GM21526 (cell line): Measurements from ENCODE around the gene NLRP13.
"Not testable (repeated sequence)": the region's sequence is repeated elsewhere in the genome, so short reads cannot be mapped to it uniquely, and the experiment has no call there.

Experiments used
- ATAC-seq: cut with Tn5 transposase; IDR thresholded peaks from one replicate; pipeline ENCODE4 v1.9.1; 2021; ENCODE audit warnings: moderate library complexity; ENCODE audit not compliant: unreplicated experiment, low FRiP score

The NLRP13 gene, protein sequence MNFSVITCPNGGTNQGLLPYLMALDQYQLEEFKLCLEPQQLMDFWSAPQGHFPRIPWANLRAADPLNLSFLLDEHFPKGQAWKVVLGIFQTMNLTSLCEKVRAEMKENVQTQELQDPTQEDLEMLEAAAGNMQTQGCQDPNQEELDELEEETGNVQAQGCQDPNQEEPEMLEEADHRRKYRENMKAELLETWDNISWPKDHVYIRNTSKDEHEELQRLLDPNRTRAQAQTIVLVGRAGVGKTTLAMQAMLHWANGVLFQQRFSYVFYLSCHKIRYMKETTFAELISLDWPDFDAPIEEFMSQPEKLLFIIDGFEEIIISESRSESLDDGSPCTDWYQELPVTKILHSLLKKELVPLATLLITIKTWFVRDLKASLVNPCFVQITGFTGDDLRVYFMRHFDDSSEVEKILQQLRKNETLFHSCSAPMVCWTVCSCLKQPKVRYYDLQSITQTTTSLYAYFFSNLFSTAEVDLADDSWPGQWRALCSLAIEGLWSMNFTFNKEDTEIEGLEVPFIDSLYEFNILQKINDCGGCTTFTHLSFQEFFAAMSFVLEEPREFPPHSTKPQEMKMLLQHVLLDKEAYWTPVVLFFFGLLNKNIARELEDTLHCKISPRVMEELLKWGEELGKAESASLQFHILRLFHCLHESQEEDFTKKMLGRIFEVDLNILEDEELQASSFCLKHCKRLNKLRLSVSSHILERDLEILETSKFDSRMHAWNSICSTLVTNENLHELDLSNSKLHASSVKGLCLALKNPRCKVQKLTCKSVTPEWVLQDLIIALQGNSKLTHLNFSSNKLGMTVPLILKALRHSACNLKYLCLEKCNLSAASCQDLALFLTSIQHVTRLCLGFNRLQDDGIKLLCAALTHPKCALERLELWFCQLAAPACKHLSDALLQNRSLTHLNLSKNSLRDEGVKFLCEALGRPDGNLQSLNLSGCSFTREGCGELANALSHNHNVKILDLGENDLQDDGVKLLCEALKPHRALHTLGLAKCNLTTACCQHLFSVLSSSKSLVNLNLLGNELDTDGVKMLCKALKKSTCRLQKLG

DNA sequence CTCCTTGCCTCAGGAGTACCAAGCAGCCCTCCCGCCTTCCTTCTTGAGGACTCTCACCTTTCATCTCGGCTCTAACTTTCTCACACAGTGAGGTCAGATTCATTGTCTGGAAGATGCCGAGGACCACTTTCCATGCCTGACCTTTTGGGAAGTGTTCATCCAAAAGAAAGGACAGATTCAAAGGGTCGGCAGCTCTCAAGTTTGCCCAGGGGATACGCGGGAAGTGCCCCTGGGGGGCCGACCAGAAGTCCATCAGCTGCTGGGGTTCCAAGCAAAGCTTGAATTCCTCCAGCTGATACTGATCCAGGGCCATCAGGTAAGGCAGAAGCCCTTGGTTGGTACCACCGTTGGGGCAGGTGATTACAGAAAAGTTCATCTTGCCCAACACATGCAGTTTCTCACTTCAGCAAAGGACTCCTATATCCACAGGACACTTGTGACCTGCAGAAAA lies at the start of gene NLRP13:
Gene NLRP13 (minus strand): TSS at position 401 of the 451 bp plus-strand sequence. CDS start 25 bp downstream, at position 376.
- ATAC-seq: no peak

- no peak for ATAC-seq
Measured at GRCh38 chr19:55980415-55980814, 48.3 kb upstream of the NLRP13 start.

- ATAC-seq: no peak
Measured at GRCh38 chr19:55973982-55974381, 41.8 kb upstream of the NLRP13 start.

DNA sequence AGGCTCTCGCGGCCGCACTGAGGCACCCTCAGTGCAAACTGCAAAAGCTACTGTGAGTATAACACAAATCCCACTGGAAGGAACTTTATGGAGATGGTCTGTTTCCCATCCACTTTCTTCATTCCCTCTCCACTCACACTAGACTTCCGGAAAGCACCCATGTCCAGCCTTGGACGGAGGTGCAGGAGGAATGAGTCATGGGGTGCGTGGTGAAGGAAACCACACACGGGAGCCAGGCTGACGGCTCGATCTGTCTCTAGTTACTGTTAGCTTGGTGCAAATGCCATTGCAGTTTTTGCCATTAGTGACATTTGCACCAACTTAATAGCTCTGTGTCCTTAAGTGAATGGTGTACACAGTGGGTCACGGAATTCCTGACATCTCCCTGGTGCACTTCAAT lies 30.1 kb upstream of the NLRP13 start:
- no peak for ATAC-seq

- ATAC-seq: no peak
Measured at GRCh38 chr19:55959996-55960675, 28.0 kb upstream of the NLRP13 start.

- no peak for ATAC-seq
Measured at GRCh38 chr19:55958356-55958755, 26.2 kb upstream of the NLRP13 start.

GRCh38 chr19:55956431-55956830 lies 24.3 kb upstream of the NLRP13 start:
- ATAC-seq: no peak

DNA sequence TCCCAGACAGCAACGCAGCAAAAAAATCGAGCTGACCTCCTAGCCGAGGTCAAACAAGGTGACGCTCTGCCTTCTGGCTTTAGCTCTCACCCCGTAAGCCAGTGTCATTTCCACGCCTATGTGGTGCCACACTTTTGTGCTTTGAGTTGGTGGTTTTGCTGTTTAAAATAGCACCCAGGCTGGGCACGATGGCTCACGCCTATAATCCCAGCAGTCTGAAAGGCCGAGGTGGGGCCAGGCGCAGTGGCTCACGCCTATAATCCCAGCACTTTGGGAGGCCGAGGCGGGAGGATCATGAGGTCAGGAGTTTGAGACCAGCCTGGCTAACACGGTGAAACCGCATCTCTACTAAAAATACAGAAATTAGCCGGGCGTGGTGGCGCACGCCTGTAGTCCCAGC lies 18.4 kb upstream of the NLRP13 start:
- ATAC-seq: not testable (repeated sequence)

DNA sequence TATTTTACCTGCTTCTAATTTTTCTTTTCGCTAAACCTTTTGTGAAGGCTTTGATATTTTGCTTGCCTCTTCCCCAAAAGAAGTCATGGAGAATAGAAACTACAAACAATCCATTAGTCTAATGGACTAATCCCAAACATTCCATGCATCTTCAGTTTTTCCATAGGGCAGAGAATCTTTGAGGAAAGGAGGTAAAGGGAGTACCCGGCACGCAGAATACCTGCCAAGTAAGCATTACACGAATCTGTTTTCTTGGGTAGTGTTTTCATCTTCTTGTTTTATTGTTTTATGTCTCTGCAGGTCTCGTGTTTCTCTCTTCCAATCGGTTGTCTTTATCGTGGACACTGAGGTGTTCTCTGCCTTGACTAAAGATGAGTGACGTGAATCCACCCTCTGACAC lies 15.4 kb upstream of the NLRP13 start, which contains the start of gene NLRP8:
Gene NLRP8 (plus strand): TSS at position 301 of the 400 bp plus-strand sequence.
- no peak for ATAC-seq

GRCh38 chr19:55940306-55940705 lies 8.2 kb upstream of the NLRP13 start:
- no peak for ATAC-seq

DNA sequence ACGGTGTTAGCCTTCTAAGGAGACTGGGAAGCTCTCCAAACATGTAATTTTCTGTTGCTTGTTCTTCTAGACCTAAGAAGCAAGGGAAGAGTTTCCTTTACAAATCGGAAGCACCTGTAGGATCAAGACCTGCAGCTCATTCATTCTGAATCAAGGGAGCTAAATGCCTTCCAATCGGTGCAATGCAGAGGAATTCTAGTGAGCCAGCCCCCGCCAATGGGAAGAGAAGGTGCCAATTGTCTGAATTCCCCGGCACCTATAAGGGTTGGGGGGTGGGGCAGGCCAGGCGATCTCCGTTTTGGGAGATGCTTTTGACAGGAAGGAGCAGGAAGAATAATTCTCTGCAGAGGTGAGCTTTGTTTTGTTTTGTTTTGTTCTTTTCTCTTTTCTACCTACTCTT lies 7.1 kb upstream of the NLRP13 start:
- no peak for ATAC-seq

- no peak for ATAC-seq
Measured at GRCh38 chr19:55935206-55935605, 3.1 kb upstream of the NLRP13 start.

GRCh38 chr19:55930996-55931515 lies 1.1 kb downstream of the NLRP13 start:
- ATAC-seq: no peak

GRCh38 chr19:55929258-55929657 lies 2.9 kb downstream of the NLRP13 start:
- ATAC-seq: not testable (repeated sequence)

DNA sequence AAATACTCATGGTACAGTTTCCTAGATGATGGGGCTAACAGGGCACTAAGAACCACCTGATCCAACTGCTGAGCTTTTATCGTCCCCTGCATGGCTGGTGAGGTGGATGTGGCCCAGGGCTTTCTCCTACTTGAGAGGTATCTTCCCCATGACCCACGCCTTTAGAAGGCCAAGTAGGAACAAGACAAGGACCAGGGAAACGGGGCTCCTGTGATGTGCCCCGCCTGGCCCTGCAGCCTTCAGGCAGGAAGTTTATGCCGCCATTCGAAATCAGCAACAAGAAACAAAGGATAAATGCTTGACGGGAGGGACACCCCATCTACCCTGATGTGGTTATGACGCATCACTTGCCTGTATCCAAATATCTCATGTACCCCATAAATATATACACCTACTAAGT lies 4.1 kb downstream of the NLRP13 start:
- no peak for ATAC-seq

GRCh38 chr19:55923556-55923955 lies 8.6 kb downstream of the NLRP13 start:
- no peak for ATAC-seq

DNA sequence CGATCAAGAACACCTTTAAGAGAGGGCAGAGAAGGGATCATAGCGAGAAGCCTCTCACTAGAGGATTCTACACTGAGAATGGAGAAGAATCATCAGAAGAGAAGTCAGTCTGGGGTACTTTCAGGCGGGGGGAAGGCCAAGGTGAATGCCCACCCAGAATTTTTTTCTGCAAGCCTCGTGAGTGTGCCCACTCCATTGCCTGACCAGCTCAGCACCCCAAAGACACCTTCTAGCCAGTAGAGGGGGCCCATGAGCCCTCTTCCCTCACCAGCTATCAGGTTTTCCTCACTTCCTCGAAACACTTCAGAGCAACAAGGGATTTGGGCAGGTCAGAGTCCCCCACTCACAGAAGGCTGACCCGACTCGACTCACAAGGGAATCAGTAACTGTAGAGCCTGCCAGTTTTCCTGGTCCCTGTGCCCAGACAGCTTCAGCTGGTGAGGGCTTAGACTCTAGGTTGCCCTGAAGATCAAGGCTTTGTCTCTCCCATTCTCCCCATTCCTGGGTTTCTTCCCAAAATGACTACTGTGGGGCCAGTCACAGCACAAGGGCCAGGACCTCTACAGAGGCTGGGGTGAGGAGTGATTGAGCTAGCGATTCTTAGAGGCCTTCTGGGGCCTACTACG lies 18.4 kb downstream of the NLRP13 start:
- ATAC-seq: no peak

- ATAC-seq: no peak
Measured at GRCh38 chr19:55912916-55913315, 19.2 kb downstream of the NLRP13 start.

DNA sequence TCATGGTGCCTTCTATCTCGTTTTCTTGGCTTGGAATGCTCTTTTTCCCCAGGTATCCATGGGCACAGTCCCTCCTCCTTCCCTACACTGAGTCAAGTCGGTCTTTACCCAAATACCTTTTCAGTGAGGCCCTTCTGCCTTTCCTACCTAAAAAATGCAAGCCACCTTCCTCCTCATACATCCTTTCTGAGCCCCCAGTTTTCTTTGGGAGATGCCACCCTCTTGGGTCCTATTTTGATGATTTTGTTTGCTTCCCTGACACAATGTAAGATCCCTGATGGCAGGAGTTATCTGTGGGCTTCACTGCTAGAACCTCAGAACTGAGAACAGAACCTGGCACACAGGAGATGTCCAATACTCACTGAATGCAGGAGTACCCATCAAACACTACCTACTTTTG lies 22.3 kb downstream of the NLRP13 start:
- ATAC-seq: no peak

GRCh38 chr19:55907746-55908145 lies 24.4 kb downstream of the NLRP13 start:
- ATAC-seq: no peak
